Cardiac atrium fibroblast (primary cell): ENCODE results near the gene CEBPZ. TPM values are rescaled to one million over a fixed set of nuclear protein-coding genes. Genes with fewer than 3 reads are reported as not detected.

Experiments
- total RNA-seq: library from RNA; depleted of rRNA; stranded (reverse); fragments of >200 nt; gene quantifications from 2 replicates; pipeline ENCODE4 v1.2.3, GENCODE V29; 2015

The CEBPZ gene, protein sequence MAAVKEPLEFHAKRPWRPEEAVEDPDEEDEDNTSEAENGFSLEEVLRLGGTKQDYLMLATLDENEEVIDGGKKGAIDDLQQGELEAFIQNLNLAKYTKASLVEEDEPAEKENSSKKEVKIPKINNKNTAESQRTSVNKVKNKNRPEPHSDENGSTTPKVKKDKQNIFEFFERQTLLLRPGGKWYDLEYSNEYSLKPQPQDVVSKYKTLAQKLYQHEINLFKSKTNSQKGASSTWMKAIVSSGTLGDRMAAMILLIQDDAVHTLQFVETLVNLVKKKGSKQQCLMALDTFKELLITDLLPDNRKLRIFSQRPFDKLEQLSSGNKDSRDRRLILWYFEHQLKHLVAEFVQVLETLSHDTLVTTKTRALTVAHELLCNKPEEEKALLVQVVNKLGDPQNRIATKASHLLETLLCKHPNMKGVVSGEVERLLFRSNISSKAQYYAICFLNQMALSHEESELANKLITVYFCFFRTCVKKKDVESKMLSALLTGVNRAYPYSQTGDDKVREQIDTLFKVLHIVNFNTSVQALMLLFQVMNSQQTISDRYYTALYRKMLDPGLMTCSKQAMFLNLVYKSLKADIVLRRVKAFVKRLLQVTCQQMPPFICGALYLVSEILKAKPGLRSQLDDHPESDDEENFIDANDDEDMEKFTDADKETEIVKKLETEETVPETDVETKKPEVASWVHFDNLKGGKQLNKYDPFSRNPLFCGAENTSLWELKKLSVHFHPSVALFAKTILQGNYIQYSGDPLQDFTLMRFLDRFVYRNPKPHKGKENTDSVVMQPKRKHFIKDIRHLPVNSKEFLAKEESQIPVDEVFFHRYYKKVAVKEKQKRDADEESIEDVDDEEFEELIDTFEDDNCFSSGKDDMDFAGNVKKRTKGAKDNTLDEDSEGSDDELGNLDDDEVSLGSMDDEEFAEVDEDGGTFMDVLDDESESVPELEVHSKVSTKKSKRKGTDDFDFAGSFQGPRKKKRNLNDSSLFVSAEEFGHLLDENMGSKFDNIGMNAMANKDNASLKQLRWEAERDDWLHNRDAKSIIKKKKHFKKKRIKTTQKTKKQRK
- 28.7 and 35.0 TPM in 2 replicates for total RNA-seq

GRCh38 chr2:37231241-37232130 lies at the start of gene CEBPZ, which contains the start of gene NDUFAF7:
TSS of gene CEBPZ (minus strand) at chr2:37231596. CDS start at chr2:37231567, 29 bp downstream.
TSS of gene NDUFAF7 (plus strand) at chr2:37231658. CDS start at chr2:37231706, 48 bp downstream.

DNA sequence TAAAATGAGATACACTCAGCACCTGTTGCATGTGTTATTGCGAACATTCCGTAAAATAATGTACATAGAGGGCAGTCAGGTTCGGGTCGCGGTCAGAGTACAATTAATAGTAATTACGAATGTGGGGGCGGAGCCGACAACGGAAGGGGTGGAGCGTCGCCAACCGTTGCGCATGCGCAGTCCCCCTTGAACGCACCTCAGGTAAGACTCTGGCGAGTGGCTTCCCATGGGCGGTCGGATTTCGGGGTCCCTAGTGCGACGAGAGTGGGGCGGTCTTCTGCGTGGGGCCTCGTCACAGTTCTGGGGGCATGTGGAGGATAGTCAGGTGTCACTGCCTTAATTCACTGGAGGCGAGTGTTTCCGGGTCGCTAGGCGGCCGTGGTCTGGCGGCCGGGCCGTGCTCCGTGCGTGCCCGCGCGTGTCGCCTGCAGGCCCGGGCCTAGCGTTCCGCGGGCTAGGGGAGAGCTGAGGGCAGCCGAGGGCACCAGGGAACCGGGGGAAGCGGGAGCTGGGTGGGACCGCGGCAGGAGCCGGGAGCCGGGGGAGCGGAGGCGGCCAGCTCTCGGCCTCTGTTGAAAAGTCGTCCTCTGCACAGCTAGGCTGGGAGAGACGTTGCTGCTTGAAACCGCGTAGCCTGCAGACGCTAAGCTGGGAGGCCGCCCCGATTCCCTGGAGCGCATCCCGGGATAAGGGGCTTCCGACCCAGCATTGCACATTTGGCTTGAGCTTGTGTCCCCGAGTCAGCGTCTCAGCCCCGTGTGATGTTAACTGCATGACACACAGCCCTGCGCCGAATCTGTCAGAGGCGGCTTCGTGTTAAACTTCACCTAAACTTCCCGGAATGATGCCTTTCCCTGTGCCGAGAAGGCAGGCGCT lies 34.8 kb downstream of the CEBPZ start, which contains the start of gene CEBPZOS:
TSS of gene CEBPZOS (plus strand) at position 177 of the 876 bp plus-strand sequence. CDS start 3,209 bp downstream, outside the sequence.

GRCh38 chr2:37188570-37188969 lies 42.8 kb downstream of the CEBPZ start, which contains the start of gene SULT6B1:
TSS of gene SULT6B1 (minus strand) at chr2:37188670. CDS start at chr2:37188640, 30 bp downstream.

DNA sequence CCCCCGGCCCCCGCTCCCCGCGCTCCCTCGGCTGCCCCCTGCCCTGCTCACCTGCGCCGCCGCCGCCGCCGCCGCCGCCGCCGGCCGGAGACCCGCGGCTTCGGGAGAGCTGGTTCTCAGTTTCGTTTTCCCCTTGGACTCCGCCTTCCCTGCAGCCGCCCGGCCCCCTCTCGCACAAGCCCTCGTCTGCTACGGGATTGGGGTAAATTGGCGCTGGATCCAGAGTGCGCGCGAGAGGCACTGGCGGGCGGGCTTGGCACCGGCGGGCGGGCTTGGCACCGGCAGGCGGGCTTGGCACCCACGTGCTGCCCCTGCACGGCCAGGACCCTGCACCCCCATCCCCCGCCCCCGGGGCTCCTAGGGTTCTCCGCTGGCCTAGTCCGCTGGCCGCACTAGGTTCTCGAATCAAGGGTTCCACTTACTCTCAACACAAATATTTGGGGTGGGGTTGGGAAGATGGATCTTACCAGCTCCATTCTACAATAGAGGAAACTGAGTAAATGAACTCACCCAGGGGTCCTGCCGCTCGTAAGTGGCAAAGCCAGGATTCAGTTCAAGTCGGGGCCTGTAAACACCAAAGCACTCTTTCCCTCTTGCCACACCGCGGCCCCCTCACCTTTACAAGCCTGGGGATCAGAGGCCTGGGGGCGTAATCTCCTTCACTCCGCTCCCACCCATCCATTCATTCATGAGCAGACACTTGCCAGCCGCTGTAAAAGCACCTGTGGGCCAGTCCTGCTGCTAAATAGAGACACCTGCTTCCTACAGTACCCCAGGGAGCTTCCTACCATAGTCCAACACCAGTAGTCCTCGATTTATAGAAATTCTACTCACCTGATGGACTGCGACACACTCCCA lies 74.3 kb downstream of the CEBPZ start, which contains the start of gene EIF2AK2:
TSS of gene EIF2AK2 (minus strand) at position 124 of the 858 bp plus-strand sequence. CDS start 9,174 bp downstream, outside the sequence.

Other genes with a start within 250 kb of the CEBPZ start
- 8.8 and 15.7 TPM in 2 replicates for gene HEATR5B, start 147.2 kb downstream of the CEBPZ start, total RNA-seq
- 3.8 and 5.3 TPM in 2 replicates for gene GPATCH11, start 147.1 kb downstream of the CEBPZ start, total RNA-seq
- gene EIF2AK2, start 74.6 kb downstream of the CEBPZ start, total RNA-seq, result 18.3 and 25.8 TPM in 2 replicates
- not detected in 2 replicates for gene SULT6B1, start 42.9 kb downstream of the CEBPZ start, total RNA-seq
- gene CEBPZOS, start 35.1 kb downstream of the CEBPZ start, total RNA-seq, result 15.2 and 20.4 TPM in 2 replicates
- gene NDUFAF7, start 62 bp upstream of the CEBPZ start, total RNA-seq, result 9.0 and 16.8 TPM in 2 replicates
- gene PRKD3, start 93.2 kb upstream of the CEBPZ start, total RNA-seq, result 35.6 and 58.5 TPM in 2 replicates
- gene QPCT, start 113.0 kb upstream of the CEBPZ start, total RNA-seq, result 1.8 and 8.4 TPM in 2 replicates